Measurements from ENCODE around the gene ERC2.

DNA sequence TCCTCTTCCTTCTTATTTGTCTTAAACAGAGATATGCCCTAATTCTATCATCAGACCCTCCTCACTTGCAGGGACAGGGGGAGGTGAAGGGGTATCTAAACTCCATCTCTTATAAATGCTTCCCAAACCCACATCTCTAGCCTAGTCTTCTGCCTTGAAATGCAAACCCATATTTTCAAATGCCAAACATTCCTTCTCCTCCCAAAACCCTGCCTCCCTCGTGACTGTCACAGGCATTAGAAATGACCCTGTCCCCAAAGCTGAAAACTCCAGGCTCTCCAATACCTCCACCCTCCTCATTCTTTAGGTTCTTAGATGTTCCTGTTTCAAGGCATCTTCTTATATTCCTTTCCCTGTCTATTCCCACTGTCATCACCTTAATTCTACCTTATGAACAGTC, 191.0 kb downstream of the ERC2 start:
- TF ChIP-seq, protein P1, sequence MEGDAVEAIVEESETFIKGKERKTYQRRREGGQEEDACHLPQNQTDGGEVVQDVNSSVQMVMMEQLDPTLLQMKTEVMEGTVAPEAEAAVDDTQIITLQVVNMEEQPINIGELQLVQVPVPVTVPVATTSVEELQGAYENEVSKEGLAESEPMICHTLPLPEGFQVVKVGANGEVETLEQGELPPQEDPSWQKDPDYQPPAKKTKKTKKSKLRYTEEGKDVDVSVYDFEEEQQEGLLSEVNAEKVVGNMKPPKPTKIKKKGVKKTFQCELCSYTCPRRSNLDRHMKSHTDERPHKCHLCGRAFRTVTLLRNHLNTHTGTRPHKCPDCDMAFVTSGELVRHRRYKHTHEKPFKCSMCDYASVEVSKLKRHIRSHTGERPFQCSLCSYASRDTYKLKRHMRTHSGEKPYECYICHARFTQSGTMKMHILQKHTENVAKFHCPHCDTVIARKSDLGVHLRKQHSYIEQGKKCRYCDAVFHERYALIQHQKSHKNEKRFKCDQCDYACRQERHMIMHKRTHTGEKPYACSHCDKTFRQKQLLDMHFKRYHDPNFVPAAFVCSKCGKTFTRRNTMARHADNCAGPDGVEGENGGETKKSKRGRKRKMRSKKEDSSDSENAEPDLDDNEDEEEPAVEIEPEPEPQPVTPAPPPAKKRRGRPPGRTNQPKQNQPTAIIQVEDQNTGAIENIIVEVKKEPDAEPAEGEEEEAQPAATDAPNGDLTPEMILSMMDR (IDR thresholded peaks at IDR 0.05; ENCODE audit: insufficient read depth, low read length, poor library complexity, severe bottlenecking): no peak
- TF ChIP-seq EZH2phosphoT487 (conservative IDR thresholded peaks at IDR 0.05; ENCODE audit: low read length): no peak

Data from SU-DHL-6 (cell line).